Thoracic aorta (tissue), 2 donors: ENCODE measurements around the gene TYSND1. TPM values are rescaled to one million over a fixed set of nuclear protein-coding genes. Genes with fewer than 3 reads are reported as not detected.

Experiments
- ATAC-seq: fragments of 150-250 bp; one replicate; pipeline ENCODE4 v1.8.0; 2017; ENCODE audit warnings: low read depth; ENCODE audit not compliant: insufficient number of reproducible peaks, low FRiP score
- DNase-seq: peaks from one replicate; pipeline ENCODE4 v3.0.0-alpha.2; 2020; ENCODE audit warnings: low spot score
- H3K27ac ChIP-seq, 2 donors: fragments of 200-600 bp; sonication (generic); 1 replicate in 1 of 2; 2 replicates in 1 of 2; pipeline ENCODE4 v1.5.1; 2016; ENCODE audit warnings: mild to moderate bottlenecking in 2 of 2, moderate library complexity in 2 of 2
- H3K27me3 ChIP-seq: fragments of 200-600 bp; sonication (generic); replicated peaks from 2 replicates; pipeline ENCODE4 v1.6.0; 2016; ENCODE audit warnings: mild to moderate bottlenecking; ENCODE audit not compliant: insufficient read depth
- H3K36me3 ChIP-seq: fragments of 200-600 bp; sonication (generic); one replicate; pipeline ENCODE4 v1.5.1; 2016
- H3K4me1 ChIP-seq, 2 donors: fragments of 200-600 bp; sonication (generic); 1 replicate in 1 of 2; 2 replicates in 1 of 2; pipeline versions ENCODE4 v1.5.1 to v1.6.0; 2016; ENCODE audit warnings: low read depth in 2 of 2, mild to moderate bottlenecking in 1 of 2; ENCODE audit not compliant: control insufficient read depth in 1 of 2
- H3K4me3 ChIP-seq: fragments of 200-600 bp; sonication (generic); 2 replicates; pipeline ENCODE4 v1.5.1; 2016; ENCODE audit warnings: mild to moderate bottlenecking
- H3K9me3 ChIP-seq: fragments of 200-600 bp; sonication (generic); 2 replicates; pipeline ENCODE4 v1.5.1; 2016
- total RNA-seq, 2 donors: library from RNA; depleted of rRNA; stranded (reverse); fragments of >200 nt; gene quantifications; one replicate each; pipeline versions ENCODE4 v1.1.0 to v1.2.3, GENCODE V29; 2016
- TF ChIP-seq, protein P1 (sequence below): fragments of 200-600 bp; sonication (generic); IDR thresholded peaks from one replicate; pipeline ENCODE4 v1.5.1; 2019; ENCODE audit warnings: antibody characterized with exemption

TYSND1 gene
- total RNA-seq, 2 donors from 2014 or later = 11.4 to 12.2 TPM

DNA sequence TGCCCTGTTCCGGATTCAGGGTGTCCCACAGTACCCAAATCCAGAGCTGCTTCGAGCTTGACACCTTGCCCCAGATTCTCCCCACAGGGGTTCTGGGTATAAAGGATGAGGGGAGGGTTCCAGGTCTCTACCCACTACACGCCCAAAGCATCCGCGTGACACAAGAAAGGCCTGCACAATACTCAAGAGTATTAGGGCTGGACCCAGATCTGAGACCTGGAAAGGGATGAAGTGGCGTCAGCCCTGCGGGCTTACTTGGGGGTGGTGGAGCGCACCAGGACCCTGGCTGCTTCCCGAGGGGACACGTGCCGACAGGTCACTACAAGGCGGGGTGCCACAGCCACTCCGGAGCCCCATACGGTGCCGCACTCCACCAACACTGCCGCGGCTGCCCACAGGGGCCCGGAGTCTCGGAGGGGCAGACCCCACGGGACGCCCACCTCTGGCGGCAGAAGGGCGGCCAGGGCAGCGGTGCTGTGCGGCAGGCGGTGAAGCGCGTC lies 1.3 kb downstream of the TYSND1 start:
- H3K27me3 ChIP-seq = no peaks in the 10 kb centered on the region
- peaks cover 14 to 22% of the 10 kb centered on the region in 2 donors for H3K4me1 ChIP-seq
- H3K9me3 ChIP-seq = no peaks in the 10 kb centered on the region
- no peak for DNase-seq
- peak overlapping the region; percentile 77 to 82 for H3K27ac ChIP-seq
- peak overlapping the region; percentile 92 for H3K4me3 ChIP-seq
- ATAC-seq = no peak
- TF ChIP-seq, protein P1, sequence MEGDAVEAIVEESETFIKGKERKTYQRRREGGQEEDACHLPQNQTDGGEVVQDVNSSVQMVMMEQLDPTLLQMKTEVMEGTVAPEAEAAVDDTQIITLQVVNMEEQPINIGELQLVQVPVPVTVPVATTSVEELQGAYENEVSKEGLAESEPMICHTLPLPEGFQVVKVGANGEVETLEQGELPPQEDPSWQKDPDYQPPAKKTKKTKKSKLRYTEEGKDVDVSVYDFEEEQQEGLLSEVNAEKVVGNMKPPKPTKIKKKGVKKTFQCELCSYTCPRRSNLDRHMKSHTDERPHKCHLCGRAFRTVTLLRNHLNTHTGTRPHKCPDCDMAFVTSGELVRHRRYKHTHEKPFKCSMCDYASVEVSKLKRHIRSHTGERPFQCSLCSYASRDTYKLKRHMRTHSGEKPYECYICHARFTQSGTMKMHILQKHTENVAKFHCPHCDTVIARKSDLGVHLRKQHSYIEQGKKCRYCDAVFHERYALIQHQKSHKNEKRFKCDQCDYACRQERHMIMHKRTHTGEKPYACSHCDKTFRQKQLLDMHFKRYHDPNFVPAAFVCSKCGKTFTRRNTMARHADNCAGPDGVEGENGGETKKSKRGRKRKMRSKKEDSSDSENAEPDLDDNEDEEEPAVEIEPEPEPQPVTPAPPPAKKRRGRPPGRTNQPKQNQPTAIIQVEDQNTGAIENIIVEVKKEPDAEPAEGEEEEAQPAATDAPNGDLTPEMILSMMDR = no peak
- no peaks in the 10 kb centered on the region for H3K36me3 ChIP-seq

DNA sequence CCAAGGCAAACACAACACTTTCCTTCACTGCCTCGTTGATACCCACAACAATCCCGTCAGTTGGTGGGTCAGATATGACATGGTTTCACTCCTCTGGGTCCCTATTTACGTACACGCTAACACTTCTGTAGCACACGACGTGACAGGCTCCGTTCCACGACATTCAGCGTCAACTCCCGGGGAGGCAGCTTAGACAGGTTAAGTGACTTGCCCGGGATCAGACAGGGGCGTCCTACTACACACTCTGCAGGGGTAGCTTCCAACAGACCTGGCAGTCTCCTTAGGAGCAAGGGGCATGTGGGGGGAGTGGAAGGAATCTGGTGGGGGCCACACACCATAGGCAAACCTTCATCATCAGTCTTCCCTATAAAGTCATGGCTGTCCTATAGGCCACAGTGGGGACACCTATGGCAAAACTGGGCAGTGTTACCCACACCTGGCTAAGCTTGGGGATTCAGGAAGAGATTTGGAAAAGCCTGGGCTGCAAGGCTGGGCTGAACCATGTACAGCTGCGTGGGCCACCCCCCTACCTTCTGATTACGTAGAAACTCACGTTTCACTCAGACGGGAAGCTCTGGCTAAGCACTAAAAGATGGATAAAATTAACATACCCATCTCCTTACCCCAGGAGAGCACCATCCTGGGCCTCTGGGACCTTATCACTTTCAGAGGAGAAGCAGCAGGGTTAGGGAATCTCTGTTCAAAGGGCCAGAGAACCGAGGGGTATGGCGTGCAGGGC lies 2.0 kb downstream of the TYSND1 start:
- no peak for DNase-seq
- ATAC-seq = no peak
- no peaks in the 10 kb centered on the region for H3K36me3 ChIP-seq
- TF ChIP-seq, protein P1 = no peak
- H3K4me1 ChIP-seq = peaks cover 14 to 22% of the 10 kb centered on the region in 2 donors
- H3K9me3 ChIP-seq = no peaks in the 10 kb centered on the region
- H3K4me3 ChIP-seq = peak overlapping the region; percentile 92
- H3K27ac ChIP-seq = peak overlapping the region in 1 of 2 donors; percentile 82
- no peaks in the 10 kb centered on the region for H3K27me3 ChIP-seq

DNA sequence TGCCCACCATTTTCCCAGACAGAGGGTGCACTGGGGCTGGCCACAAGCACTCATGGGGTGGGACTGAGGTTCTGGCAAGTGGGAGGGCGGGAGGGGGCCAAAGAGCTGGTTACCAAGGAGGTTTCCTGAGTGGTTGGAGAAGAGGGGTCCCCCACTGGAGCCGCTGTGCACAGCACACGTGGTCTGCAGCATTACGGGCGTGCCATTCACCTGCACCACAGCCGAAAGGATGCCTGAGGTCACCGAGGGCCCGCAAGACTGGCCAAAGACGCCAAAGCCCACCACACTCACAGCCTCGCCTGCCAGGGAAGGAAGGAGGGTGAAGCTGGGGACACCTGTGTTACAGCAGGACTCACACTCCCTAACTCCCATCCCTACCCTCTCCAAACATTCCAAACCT lies 3.9 kb downstream of the TYSND1 start:
- H3K27me3 ChIP-seq = no peaks in the 10 kb centered on the region
- peaks cover 13 to 20% of the 10 kb centered on the region in 2 donors for H3K4me1 ChIP-seq
- TF ChIP-seq, protein P1 = no peak
- H3K9me3 ChIP-seq = no peaks in the 10 kb centered on the region
- no peaks in the 10 kb centered on the region for H3K36me3 ChIP-seq
- no peak overlapping the region for H3K4me3 ChIP-seq
- no peak overlapping the region for H3K27ac ChIP-seq
- DNase-seq = no peak
- no peak for ATAC-seq

GRCh38 chr10:70140297-70140696 lies 6.2 kb downstream of the TYSND1 start:
- no peaks in the 10 kb centered on the region for H3K36me3 ChIP-seq
- ATAC-seq (no peak), DNase-seq (no peak)
- H3K27me3 ChIP-seq = no peaks in the 10 kb centered on the region
- H3K27ac ChIP-seq = no peak overlapping the region
- TF ChIP-seq, protein P1 = no peak
- peaks cover 7 to 12% of the 10 kb centered on the region in 2 donors for H3K4me1 ChIP-seq
- H3K9me3 ChIP-seq = no peaks in the 10 kb centered on the region
- H3K4me3 ChIP-seq = no peak overlapping the region

DNA sequence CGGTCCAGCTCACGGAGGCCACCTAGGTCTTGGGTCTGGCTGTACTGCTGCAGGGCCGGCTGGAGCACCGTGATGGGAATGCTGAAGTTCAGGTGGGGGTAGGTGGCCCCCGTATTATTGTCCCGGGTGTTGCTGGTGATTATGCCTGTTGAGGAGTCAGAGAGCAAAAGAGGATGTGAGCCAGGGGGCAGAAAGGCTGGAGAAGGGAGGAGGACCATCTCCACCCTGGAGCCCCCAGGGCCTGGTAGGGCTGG lies 6.6 kb downstream of the TYSND1 start:
- H3K4me1 ChIP-seq = peaks cover 4 to 8% of the 10 kb centered on the region in 2 donors
- ATAC-seq = no peak

More for the DNA sequence above, 6.6 kb downstream of the TYSND1 start:
- no peak for DNase-seq
- Histone ChIP-seq H3K9me3 (no peaks in the 10 kb centered on the region), H3K27me3 (no peaks in the 10 kb centered on the region), H3K36me3 (no peaks in the 10 kb centered on the region), H3K4me3 (no peak overlapping the region), H3K27ac (no peak overlapping the region)
- TF ChIP-seq, protein P1 = no peak
